HG03460 (cell line): ENCODE results near the gene CNTRL.
"Not testable (repeated sequence)": the region's sequence is repeated elsewhere in the genome, so short reads cannot be mapped to it uniquely, and the experiment has no call there.

Experiments used
- ATAC-seq: cut with Tn5 transposase; IDR thresholded peaks from one replicate; pipeline ENCODE4 v1.9.1; 2021; ENCODE audit not compliant: unreplicated experiment

The CNTRL gene

DNA sequence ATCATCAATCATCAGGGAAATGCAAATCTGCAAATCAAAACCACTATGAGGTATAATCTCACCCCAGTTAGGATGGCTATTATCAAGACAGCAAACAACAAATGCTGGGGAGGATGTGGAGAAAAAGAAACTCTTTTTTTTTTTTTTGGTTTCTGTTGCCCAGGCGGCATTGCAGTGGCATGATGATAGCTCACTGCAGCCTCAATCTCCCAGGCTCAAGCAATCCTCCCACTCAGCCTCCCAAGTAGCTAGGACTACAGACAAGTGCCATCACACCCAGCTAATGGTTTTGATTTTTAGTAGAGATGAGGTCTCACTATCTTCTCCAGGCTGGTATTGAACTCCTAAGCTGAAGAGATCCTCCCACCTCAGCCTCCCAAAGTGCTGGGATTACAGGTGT, 5.4 kb upstream of the CNTRL start:
- ATAC-seq = no peak

DNA sequence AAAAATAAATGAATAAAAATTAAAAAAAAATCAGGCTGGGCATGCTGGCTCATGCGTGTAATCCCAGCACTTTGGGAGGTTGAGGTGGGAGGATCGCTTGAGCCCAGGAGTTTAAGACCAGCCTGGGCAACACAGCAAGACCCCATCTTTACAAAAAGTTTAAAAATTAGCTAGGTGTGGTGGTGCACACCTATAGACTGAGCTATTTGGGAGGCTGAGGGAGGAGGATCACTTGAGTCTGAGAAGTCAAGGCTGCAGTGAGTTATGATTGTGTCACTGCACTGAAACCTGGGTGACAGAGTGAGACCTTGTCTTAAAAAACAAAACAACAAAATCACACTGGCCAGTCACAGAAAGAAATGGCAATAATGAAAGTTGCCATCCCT, 3.4 kb upstream of the CNTRL start:
- ATAC-seq = no peak

DNA sequence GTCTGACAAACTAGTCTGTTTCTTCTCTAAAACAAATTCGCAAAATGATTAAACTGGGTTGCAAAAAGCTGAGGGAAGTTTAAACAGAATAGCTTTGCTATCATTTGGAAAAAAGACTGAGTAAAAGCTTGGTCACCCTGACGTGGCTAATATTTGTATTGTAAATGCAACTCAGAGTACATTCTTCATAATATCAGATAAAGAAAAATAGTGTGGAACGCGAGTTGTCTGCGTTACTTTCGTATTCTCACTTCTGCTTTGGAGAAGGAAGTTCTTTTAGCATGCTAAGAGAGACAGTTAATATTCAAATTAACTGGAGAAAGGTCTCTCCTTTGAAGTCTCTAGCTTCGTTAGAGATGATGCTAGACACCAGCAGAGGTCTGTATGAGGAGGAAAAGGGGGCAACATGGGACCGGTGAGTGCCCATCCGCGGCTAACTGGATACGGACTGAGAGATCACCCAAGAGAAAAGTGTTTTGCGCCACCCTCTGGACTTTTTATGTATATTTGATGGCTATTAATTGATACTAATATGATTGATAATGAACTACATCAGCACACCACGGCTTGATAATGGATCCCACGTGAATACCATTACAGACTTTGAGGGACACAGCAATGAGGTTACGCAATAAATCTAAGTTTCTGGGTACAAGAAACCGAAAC, 2.9 kb upstream of the CNTRL start:
- peak; percentile 42 for ATAC-seq

DNA sequence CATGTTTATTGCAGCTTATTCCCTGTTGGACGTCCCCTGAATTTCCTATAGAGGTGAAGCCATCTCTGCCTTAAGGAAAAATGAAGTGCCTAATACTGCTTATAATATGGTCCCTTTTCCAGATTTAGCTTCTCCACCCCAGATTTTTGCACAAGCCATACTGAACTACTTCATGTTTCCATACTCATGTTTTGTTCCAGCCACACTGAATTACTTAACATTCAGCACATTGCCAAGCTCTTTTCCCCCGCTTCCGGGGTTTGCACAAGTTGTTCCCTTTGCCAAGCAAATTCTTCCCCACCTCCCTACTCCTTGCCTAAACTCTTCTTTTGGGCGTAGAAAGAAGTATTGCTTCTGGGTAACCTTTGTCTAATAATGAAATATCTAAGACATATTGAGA, 1.7 kb upstream of the CNTRL start:
- ATAC-seq = no peak

DNA sequence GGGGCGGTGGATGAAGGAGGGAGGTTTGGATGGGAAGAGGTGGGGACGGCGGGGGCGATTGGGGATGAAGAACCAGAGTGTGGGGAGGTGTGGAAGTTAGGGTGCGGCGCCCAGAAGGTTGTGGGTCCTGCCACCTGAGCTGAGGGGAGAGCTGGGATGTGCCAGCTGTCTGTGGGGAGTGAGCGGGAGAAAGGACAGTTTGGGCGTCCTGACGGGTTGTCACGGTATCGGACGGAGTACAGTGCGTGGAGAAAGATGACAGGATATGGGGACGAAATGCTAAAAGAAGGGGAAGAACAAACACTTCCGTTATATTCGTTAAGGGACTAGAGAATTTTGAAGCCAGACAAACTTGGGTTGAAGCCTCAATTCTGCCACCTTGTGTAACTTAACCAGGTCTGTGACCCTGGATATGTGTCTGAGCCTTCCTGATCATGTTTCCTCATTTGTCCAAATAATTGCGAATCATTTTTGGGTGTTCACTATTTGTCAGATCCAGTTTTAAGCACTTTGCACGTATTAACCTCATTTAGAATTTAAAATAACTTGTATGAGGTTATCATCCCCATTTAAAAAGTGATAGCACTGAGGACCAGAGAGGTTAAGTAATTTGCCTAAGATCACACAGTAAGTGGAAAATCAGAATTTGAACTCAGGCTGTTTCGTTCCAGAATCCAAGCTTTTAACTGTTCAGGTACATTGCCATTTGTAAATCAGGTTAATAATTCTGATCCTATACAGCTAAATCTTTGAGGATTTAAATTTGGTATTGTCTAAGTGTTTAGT, 689 bp downstream of the CNTRL start:
- peak; percentile 5 for ATAC-seq

DNA sequence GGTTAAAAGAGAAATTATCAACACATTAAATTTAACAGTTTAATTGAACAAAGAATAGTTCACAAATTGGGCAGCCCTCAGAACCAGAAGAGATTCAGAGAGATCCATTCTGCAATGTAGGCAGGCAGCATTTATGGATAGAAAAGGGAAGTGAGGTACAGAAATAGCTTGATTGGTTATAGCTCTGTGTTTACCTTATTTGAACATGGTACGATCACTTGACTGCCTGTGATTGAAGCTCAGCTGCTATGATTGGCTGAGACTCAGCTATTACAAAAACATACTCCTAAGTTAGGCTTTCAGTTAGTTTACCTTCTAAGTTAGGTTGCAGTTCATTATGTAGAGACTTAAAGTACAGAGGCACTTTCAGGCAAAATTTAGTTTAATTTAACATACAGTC, 7.3 kb downstream of the CNTRL start:
- no peak for ATAC-seq

DNA sequence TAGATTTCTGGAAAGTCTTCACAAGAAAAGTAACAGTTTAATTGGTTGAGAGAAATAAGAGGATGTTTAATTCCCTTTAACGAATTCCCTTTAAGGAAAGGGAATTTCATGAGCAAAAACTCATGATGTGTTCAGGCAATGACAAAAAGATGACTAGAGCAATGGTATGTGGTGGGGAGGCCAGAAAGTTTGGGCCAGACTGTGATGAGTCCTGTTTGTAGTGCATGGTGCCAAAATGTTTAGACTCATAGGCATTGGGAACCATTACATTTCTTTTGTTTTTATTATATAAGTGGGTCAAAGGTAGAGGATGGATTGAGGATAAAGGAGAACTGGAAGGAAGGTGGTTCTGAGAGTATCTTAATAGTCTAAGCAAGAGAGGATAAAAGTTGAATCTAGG, 10.9 kb downstream of the CNTRL start:
- no peak for ATAC-seq

DNA sequence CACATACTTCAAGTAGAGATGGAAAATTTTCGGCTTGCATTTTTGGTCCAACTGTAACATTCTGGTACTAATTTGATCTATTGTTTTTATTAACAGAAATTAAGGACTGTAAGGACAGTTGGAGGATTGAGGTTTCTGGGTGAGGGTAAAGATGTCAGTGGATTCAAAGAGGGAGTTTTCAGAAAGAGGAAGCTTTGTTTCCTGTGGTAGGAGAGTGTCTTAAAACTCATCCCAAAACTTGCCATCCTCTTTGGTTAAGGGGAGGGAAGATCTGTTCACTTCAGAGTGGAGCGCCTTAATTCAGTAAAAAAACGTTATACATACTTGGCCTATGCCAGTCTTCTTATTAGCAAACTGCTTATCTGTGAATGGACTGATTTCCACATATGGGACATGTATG, 13.8 kb downstream of the CNTRL start:
- ATAC-seq = no peak

DNA sequence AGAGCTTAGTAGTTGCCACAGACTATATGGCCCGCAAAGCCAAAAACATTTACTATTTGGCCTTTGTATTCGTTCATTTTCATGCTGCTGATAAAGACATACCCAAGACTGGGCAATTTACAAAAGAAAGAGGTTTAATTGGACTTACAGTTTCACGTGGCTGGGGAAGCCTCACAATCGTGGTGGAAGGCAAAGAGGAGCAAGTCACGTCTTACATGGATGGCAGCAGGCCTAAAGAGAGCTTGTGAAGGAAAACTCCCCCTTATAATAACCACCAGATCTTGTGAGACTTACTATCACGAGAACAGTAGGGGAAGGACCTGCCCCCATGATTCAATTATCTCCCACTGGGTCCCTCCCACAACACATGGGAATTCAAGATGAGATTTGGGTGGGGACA, 16.0 kb downstream of the CNTRL start:
- not testable (repeated sequence) for ATAC-seq

DNA sequence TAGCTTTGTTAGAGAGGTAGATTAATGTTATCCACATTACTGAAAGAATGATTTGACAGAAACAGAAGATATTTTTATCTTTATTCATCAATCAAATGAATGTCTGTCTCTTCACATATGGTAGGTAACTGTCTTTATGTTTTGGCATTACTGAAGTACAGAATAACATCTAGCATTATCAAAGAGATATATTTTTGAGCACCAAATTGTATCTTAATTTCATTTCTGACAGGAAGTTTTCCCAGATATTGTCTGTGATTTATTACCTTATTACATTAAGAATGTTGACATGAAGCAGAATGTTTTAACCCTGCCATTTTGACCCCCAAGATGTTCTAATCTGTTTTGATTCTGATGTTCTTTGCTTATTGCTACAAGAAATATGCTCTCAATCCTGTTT, 20.3 kb downstream of the CNTRL start:
- ATAC-seq = no peak

DNA sequence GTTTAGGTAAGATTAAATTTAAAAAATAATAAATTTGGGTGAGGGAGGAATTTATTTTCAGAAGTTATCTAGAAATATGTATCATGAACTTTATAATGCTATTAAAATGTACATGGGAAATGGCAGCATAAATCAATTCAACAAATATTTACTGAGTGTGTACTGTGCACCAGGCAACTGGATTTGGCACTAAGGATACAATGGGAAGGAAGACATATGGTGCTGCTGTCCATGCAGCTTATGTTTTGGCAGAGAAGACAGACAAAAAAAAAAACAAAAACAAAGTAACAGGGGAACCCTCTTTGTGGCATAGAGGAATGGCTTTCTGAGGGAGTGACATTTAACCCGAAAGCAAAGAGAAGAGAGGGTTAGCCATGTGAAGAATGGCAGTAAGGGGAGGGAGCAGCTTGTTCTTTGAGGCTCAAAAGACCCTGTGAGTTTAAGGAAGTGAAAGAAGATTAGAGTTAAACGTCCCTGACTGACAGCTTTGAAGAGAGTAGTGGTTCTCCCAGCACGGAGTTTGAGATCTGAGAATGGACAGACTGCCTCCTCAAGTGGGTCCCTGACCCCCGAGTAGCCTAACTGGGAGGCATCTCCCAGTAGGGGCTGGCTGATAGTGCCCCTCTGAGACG, 23.9 kb downstream of the CNTRL start:
- no peak for ATAC-seq

DNA sequence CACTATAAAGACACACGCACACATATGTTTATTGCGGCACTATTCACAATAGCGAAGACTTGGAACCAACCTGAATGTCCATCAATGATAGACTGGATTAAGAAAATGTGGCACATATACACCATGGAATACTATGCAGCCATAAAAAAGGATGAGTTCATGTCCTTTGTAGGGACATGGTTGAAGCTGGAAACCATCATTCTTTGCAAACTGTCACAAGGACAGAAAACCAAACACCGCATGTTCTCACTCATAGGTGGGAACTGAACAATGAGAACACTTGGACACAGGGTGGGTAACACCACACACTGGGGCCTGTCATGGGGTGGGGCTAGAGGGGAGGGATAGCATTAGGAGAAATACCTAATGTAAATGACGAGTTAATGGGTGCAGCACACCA, 29.3 kb downstream of the CNTRL start:
- not testable (repeated sequence) for ATAC-seq

DNA sequence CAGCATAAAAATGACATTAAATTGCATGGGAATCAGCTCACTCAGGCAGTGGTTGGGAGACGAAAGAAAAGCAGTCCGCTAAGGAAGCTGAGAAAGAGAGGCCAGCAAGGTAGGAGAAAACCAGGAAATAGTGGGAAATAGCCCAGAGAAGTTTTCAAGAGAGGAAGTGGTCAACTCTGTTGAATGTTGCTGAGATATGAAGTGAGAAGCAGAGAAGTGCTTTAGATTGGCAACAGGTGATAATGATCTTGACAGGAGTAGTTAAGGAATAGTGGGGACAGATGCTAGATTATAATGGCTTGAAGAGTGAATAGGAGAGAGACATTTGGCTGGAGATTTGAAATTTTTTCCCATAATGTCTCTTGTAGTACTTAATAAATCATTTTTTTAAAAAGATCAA, 30.8 kb downstream of the CNTRL start:
- no peak for ATAC-seq

DNA sequence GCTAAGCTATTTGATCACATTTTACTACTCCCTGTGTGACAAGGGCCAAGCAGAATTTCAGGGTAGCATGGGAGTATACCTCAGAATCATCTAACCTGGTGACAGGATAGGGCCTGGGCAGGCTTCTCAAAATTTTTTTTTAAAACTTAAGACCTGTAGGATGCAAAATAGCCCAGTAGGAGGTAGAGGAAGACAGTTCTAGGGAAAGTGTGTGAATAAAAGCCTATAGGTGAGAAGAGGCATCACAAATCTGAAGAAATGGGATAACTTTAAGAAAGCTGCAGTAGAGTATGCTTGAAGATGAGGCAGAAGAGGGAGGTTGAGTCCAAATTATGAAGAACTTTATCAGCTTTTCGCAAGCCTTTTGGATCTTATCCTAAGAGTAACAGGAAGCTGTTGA, 32.3 kb downstream of the CNTRL start:
- no peak for ATAC-seq

DNA sequence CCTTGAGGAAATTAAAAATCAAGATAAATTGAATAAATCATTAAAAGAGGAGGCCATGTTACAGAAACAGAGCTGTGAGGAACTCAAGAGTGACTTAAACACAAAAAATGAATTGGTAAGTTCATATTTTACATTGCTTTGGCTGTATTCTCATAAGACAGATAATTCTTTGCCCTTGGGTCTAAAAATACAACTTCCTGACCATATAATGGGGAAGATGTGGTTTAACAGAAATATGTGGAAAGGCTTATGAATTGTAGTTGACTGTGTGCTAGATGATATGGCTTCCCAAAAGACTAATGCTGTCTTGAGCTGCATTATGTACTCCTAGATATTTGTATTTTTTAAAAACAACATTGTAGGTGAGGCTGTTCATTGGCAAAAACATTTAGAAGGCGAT, 33.1 kb downstream of the CNTRL start:
- no peak for ATAC-seq

DNA sequence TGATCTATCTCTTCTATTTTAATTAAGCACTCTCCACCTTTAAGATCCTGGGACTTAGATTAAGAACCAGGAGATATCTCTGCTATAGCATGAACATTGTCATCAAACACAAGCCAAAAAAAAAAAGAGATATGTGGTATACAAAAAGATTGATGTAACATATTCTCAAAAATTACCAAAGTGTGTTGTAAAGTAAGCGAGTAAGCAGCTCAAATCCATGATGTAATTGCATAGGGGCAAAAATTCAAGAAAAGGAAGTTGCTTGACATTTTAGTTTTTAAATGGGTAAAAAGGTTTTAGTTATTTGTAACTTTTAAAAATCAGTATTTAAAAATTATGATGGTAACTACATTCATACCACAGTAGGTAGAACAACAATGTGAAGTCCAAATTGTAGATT, 40.7 kb downstream of the CNTRL start:
- ATAC-seq = no peak

DNA sequence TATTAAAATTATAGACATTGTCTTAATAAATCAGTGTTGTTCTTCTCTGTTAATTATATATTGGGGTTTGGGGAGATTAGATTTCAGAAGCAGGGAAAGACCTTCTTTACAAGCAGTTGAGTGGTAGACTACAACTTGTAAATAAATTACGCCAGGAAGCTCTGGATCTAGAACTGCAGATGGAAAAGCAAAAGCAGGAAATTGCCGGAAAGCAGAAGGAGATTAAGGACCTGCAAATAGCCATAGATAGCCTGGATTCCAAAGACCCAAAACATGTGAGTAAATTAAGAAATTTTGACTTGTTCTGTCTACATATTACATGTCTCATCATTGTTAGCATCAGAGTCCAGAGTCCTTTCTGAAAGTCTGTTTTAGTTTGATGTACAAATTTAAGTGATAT, 43.5 kb downstream of the CNTRL start:
- ATAC-seq = no peak

DNA sequence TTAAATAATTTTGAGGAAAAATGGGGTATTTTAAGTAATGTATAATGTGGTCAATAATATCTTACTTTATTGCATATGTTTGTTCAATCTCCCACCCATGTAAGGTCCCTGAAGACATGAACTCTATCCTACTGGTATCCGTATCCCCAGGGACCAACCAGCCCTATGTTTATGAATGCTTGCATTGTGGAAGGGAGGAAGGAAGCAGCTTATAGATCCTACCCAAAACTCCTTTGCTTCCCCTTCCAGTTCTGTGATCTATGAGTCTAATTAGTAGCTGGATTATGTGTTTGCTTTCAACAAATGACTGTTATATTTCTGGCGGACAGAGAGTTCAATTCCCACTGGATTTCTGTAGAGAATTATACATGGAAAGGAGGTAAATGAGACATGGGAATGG, 45.6 kb downstream of the CNTRL start:
- no peak for ATAC-seq

DNA sequence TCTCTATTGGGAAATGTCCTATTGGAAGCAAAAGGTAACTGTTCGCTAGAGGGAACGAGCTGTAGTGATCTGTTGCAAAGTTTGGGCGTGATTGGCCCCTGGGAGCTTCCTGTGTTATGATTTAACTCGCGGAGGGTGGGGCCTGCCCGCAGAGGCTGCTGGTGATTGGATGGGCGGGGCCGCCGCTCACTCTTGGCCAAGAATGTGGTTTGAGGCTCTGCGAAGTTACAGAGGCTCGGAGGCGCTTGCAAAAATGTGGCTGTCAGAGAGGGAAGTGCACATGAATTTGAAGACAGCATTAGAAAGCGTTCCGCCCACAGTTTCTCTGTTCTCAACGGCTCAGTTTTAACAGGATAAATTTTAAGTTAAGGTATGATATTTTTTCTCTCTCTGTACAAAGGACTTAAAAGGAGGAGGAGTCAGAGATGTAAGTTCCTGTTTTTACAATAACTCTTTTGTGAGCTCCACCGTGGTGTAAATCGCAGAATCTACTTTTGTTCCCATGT, 46.9 kb downstream of the CNTRL start:
- ATAC-seq = peak; percentile 98

DNA sequence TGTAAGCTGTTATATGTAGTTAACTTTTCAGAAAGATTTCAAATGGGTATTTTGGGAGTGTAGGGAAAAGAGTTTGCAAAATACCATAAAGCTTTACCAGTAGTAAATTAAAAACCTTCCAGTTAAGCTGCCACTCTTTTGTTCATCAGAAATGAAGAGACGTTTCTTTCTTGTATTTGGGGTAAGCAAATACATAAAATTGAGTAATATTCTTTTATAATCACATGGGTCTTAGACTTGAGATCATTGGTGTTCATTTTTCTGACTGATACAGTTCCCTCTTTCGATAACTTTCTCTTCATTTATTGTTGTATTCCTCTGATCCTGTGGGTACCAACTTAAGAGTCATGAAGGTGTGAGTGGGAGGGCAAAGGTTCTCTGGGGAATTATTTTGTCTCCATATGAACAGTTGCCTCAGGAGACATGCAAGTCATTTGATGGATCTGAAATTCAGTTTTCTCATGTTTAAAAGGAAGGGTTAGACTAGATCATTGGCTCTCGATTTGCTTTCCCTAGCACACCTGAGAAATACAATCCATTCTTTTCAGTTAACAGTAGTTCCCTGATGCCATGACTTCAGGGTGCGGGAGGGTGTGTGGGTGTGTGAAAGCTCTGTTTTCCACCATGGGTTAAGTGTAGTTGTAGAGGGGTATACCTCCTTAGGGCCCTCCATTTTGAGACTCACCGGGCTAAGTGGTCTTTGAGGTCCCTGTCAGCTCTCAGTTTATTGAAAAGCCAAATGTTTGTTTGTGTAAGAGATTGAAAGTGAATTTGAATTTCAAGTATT, 47.7 kb downstream of the CNTRL start:
- no peak for ATAC-seq

DNA sequence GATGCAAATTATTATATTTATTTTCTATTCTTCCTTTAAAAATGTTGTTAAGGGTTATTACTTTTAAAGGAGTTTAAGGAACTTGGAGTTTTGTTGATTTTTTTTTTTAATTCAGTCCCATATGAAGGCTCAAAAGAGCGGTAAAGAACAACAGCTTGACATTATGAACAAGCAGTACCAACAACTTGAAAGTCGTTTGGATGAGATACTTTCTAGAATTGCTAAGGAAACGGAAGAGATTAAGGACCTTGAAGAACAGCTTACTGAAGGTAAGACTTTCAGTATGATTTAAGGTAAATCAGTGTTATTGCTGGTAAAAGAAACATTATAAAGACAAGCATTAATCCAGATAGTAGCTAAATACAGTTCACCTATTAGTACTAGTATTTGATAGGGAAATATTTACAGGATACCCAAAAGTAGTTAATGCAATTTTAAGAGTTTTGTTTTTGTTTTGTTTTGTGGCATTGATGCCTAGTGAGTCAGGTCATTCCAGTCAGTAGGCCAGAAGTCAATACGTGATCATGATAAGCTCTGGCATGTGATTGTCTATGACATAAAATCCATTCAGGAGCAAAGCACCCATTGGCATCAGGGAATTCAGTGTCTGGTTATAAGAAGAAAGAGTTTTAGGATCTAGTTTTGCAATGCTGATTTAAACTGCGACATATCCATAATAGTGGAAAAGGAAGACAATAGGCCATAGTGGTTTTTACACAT, 49.2 kb downstream of the CNTRL start:
- ATAC-seq = no peak
